SK-N-SH treated with all-trans-retinoic acid at 6 μM for 48 hours (cell line): ENCODE measurements around the gene TOMM40L.

ENCODE experiments used
- ATAC-seq: fragments of 200-7000 bp; cut with Tn5 transposase; 3 replicates; pipeline ENCODE4 v1.9.1; 2020; ENCODE audit warnings: mild to moderate bottlenecking, moderate library complexity
- BACH2 ChIP-seq: fragments of 250-450 bp; sonication (Bioruptor Pico); IDR thresholded peaks from 2 replicates; pipeline ENCODE4 v1.9.0; 2021; ENCODE audit warnings: mild to moderate bottlenecking, borderline replicate concordance
- CSDC2 ChIP-seq: fragments of 250-450 bp; sonication (Bioruptor Pico); IDR thresholded peaks from 2 replicates; pipeline ENCODE4 v1.5.0; 2020; ENCODE audit warnings: mild to moderate bottlenecking, moderate library complexity
- ESRRG ChIP-seq: fragments of 250-450 bp; sonication (Bioruptor Pico); IDR thresholded peaks from 2 replicates; pipeline ENCODE4 v1.6.1; 2021; ENCODE audit warnings: mild to moderate bottlenecking
- GLIS3 ChIP-seq: fragments of 250-450 bp; sonication (Bioruptor Pico); IDR thresholded peaks from 2 replicates; pipeline ENCODE4 v1.5.0; 2020; ENCODE audit warnings: mild to moderate bottlenecking, moderate library complexity
- ISL1 ChIP-seq: fragments of 250-450 bp; sonication (Bioruptor Pico); IDR thresholded peaks from 2 replicates; pipeline ENCODE4 v2.1.2; 2022; ENCODE audit warnings: mild to moderate bottlenecking, moderate library complexity
- OSR1 ChIP-seq: fragments of 250-450 bp; sonication (Bioruptor Pico); IDR thresholded peaks from 2 replicates; pipeline ENCODE4 v1.8.0; 2022; ENCODE audit warnings: moderate library complexity, mild to moderate bottlenecking, inconsistent platforms
- RARB ChIP-seq: fragments of 250-450 bp; sonication (Bioruptor Pico); IDR thresholded peaks from 2 replicates; pipeline ENCODE4 v1.8.0; 2021; ENCODE audit warnings: mild to moderate bottlenecking, moderate library complexity
- SNAI2 ChIP-seq: fragments of 250-450 bp; sonication (Bioruptor Pico); IDR thresholded peaks from 2 replicates; pipeline ENCODE4 v1.5.0; 2020; ENCODE audit warnings: mild to moderate bottlenecking, moderate library complexity
- TCF4 ChIP-seq: fragments of 250-450 bp; sonication (Bioruptor Pico); IDR thresholded peaks from 2 replicates; pipeline ENCODE4 v1.8.0; 2021; ENCODE audit warnings: mild to moderate bottlenecking, moderate library complexity, borderline replicate concordance
- TOX ChIP-seq: fragments of 250-450 bp; sonication (Bioruptor Pico); IDR thresholded peaks from 2 replicates; pipeline ENCODE4 v1.8.0; 2021; ENCODE audit warnings: mild to moderate bottlenecking, moderate library complexity, borderline replicate concordance
- ZC3H10 ChIP-seq: fragments of 250-450 bp; sonication (Bioruptor Pico); IDR thresholded peaks from 2 replicates; pipeline ENCODE4 v1.5.1; 2021; ENCODE audit warnings: mild to moderate bottlenecking, moderate library complexity
- ZFP3 ChIP-seq: fragments of 250-450 bp; sonication (Bioruptor Pico); IDR thresholded peaks from 2 replicates; pipeline ENCODE4 v1.5.0; 2020; ENCODE audit warnings: mild to moderate bottlenecking, moderate library complexity
- ZNF70 ChIP-seq: fragments of 450-650 bp; formaldehyde crosslinking; IDR thresholded peaks from 2 replicates; pipeline ENCODE4 v1.5.0; 2020; ENCODE audit warnings: mild to moderate bottlenecking, moderate library complexity
- ZNF8 ChIP-seq: fragments of 450-650 bp; formaldehyde crosslinking; IDR thresholded peaks from 2 replicates; pipeline ENCODE4 v1.5.0; 2020; ENCODE audit warnings: mild to moderate bottlenecking, moderate library complexity
- TF ChIP-seq, protein P1 (sequence below): fragments of 250-450 bp; sonication (Bioruptor Pico); IDR thresholded peaks from 2 replicates; pipeline ENCODE4 v1.8.0; 2021; ENCODE audit warnings: low read depth, mild to moderate bottlenecking, moderate library complexity, borderline replicate concordance
- TF ChIP-seq, protein P2 (sequence below): fragments of 250-450 bp; sonication (Bioruptor Pico); IDR thresholded peaks from 2 replicates; pipeline ENCODE4 v1.5.1; 2020; ENCODE audit warnings: low read depth, mild to moderate bottlenecking, moderate library complexity
- TF ChIP-seq, protein P3 (sequence below): fragments of 250-450 bp; sonication (Bioruptor Pico); IDR thresholded peaks from 2 replicates; pipeline ENCODE4 v1.5.1; 2021; ENCODE audit warnings: mild to moderate bottlenecking, moderate library complexity
- TF ChIP-seq, protein P4 (sequence below): fragments of 250-450 bp; sonication (Bioruptor Pico); IDR thresholded peaks from 2 replicates; pipeline ENCODE4 v1.8.0; 2020; ENCODE audit warnings: mild to moderate bottlenecking, moderate library complexity, borderline replicate concordance

The TOMM40L gene

DNA sequence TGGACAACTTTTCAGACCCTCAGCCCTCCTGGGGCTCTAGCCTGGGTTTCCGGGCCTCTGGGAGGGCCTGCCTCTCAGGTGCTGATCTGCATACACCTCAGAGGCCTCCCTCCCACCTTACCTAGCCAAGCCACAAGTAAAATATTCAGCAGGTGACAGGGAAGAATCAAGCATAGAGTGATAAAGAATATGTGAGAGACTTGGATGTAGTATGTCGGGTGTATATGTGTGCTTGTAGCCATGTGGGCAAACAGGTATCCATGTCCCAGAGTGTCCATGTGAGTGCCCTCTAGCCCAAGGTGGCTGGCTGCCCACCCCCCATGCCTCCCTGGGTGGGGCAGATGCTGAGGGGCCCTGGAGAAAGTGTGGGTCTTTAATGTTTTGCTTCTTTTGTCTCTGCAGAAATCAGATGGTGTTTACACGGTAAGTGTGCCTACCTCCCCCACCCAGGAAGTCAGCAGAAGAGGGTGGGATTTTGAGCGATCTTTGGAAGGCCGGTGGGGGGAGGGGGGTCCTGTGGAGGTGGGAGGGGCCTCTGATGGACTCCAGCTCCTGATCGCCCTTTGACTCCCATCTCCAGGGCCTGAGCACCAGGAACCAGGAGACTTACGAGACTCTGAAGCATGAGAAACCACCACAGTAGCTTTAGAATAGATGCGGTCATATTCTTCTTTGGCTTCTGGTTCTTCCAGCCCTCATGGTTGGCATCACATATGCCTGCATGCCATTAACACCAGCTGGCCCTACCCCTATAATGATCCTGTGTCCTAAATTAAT, 7.4 kb upstream of the TOMM40L start:
- no peak for ATAC-seq

DNA sequence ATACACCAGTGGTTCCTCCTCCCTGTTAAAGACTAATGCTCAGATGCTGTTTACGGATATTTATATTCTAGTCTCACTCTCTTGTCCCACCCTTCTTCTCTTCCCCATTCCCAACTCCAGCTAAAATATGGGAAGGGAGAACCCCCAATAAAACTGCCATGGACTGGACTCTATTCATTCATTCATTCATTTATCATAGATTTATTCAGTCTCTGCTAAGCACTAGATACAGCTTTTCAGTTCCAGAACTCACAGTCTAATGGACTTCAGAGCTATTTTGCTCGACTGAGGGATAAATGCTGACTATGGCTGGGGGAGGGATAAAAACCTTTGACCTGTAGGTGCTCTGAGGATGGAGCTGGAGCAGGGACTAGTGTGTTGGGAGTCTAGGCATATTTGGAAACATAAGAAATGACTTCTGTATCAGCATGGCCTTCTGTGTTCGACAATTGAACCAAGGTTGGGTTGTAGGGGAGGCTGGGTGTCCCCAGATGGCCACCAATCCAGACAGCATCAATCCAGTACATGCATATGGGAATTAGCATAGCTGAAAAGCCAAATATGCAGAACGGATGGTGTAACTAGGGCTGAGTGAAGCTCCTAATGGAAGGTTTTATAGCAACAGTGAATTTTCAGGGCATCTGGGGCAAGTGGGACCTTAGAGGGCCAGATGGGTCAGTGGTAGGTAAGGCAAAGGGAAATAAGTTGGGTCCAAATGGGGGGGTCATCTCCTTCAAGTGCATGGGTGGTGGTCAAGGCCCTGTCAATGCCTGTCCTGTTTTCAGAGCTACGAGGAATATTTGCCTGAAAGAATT, 6.6 kb upstream of the TOMM40L start:
- ATAC-seq = no peak
- TF ChIP-seq, protein P1, sequence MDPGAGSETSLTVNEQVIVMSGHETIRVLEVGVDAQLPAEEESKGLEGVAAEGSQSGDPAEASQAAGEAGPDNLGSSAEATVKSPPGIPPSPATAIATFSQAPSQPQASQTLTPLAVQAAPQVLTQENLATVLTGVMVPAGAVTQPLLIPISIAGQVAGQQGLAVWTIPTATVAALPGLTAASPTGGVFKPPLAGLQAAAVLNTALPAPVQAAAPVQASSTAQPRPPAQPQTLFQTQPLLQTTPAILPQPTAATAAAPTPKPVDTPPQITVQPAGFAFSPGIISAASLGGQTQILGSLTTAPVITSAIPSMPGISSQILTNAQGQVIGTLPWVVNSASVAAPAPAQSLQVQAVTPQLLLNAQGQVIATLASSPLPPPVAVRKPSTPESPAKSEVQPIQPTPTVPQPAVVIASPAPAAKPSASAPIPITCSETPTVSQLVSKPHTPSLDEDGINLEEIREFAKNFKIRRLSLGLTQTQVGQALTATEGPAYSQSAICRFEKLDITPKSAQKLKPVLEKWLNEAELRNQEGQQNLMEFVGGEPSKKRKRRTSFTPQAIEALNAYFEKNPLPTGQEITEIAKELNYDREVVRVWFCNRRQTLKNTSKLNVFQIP (CRISPR knock-in tag) = no peak
- TF ChIP-seq GLIS3 (CRISPR knock-in tag) (no peak), TOX (CRISPR knock-in tag) (no peak), ESRRG (no peak)

More for the DNA sequence above, 7.4 kb upstream of the TOMM40L start:
- TF ChIP-seq ZFP3 (CRISPR knock-in tag) = no peak
- TF ChIP-seq ZNF70 (CRISPR knock-in tag) = no peak
- TF ChIP-seq SNAI2 (CRISPR knock-in tag) = no peak
- TF ChIP-seq, protein P2, sequence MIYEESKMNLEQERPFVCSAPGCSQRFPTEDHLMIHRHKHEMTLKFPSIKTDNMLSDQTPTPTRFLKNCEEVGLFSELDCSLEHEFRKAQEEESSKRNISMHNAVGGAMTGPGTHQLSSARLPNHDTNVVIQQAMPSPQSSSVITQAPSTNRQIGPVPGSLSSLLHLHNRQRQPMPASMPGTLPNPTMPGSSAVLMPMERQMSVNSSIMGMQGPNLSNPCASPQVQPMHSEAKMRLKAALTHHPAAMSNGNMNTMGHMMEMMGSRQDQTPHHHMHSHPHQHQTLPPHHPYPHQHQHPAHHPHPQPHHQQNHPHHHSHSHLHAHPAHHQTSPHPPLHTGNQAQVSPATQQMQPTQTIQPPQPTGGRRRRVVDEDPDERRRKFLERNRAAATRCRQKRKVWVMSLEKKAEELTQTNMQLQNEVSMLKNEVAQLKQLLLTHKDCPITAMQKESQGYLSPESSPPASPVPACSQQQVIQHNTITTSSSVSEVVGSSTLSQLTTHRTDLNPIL (CRISPR knock-in tag) = no peak
- TF ChIP-seq TCF4 (CRISPR knock-in tag) = no peak
- no peak for TF ChIP-seq ISL1 (CRISPR knock-in tag)
- TF ChIP-seq TOX (CRISPR knock-in tag) = no peak

DNA sequence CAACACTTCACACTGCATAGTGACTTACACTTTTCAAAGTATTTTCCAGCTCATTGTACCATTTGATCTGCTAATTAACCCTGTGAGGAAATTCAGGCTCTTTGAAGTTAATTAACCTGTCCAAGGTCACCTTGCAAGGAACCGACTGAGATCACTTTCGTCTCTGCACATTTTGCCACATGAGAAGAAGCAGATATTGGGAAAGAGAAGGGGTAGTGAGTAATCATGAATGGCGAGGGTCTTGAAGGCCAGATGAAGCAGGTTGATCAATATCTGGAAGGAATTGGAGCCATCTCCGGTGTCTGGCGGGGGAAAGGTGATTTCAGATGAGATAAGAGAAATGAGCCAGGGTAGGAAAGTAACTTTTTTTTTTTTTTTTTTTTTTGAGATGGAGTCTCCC, 5.9 kb upstream of the TOMM40L start:
- no peak for ATAC-seq
- TF ChIP-seq CSDC2 (no peak), ZFP3 (CRISPR knock-in tag) (no peak), RARB (CRISPR knock-in tag) (no peak)
- TF ChIP-seq, all 23 proteins: peak for 0

DNA sequence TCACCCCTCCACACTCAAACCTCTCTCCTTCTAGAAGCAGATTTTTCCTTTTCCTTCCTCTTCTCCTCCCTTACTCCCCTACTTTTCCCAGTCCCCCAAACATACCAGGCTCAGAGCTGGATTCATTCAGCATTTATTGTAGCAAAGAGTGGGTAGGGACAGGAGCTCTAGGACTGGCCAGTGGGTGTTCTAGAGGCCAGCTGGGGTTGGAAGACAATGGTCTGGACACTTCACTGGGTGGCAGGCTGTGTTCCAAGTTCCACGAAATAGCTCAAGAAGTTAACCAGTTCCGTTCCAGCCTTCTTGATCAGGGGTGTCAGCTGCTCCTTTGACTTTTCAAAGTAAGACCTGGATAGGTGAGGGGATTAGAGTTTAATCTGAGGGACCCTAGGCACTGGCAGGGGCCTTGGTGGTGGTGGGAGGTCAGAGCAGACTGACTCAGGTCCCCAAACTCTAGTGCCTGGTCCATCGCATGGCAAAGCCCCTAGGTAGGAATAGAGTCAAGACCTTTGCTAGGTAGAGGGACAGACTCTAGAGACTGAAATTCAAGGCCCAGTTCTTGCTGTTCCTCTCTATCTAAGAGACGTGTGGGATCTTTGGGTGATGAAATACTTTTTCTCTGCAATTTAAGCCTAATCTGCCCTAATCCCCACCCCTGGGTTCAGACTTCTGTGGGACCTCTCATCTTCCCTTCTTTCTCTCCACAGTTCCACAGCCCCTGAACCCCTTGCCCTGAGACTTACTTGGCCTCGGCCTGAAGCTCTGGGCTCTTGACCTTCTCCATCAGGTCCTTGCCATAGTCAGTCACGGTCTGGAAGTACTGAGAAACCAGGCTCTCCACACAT, 3.5 kb upstream of the TOMM40L start:
- no peak for ATAC-seq
- TF ChIP-seq RARB (CRISPR knock-in tag) = no peak
- TF ChIP-seq OSR1 (CRISPR knock-in tag) = no peak
- TF ChIP-seq ZNF70 (CRISPR knock-in tag) = no peak
- no peak for TF ChIP-seq ZC3H10 (CRISPR knock-in tag)
- no peak for TF ChIP-seq ZNF8 (CRISPR knock-in tag)
- TF ChIP-seq SNAI2 (CRISPR knock-in tag) = no peak
- no peak for TF ChIP-seq TCF4 (CRISPR knock-in tag)
- TF ChIP-seq, protein P3, sequence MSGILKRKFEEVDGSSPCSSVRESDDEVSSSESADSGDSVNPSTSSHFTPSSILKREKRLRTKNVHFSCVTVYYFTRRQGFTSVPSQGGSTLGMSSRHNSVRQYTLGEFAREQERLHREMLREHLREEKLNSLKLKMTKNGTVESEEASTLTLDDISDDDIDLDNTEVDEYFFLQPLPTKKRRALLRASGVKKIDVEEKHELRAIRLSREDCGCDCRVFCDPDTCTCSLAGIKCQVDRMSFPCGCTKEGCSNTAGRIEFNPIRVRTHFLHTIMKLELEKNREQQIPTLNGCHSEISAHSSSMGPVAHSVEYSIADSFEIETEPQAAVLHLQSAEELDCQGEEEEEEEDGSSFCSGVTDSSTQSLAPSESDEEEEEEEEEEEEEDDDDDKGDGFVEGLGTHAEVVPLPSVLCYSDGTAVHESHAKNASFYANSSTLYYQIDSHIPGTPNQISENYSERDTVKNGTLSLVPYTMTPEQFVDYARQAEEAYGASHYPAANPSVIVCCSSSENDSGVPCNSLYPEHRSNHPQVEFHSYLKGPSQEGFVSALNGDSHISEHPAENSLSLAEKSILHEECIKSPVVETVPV (CRISPR knock-in tag) = no peak
- no peak for TF ChIP-seq BACH2
- TF ChIP-seq ZFP3 (CRISPR knock-in tag) = no peak
- TF ChIP-seq, protein P4, sequence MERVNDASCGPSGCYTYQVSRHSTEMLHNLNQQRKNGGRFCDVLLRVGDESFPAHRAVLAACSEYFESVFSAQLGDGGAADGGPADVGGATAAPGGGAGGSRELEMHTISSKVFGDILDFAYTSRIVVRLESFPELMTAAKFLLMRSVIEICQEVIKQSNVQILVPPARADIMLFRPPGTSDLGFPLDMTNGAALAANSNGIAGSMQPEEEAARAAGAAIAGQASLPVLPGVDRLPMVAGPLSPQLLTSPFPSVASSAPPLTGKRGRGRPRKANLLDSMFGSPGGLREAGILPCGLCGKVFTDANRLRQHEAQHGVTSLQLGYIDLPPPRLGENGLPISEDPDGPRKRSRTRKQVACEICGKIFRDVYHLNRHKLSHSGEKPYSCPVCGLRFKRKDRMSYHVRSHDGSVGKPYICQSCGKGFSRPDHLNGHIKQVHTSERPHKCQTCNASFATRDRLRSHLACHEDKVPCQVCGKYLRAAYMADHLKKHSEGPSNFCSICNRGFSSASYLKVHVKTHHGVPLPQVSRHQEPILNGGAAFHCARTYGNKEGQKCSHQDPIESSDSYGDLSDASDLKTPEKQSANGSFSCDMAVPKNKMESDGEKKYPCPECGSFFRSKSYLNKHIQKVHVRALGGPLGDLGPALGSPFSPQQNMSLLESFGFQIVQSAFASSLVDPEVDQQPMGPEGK (CRISPR knock-in tag) = no peak
- TF ChIP-seq, protein P1 (CRISPR knock-in tag) = no peak
- TF ChIP-seq, all 23 proteins: peak for 0
